K562 (cell line): ENCODE results near the gene ENDOD1. TPM values are rescaled to one million over a fixed set of nuclear protein-coding genes. Genes with fewer than 3 reads are reported as not detected.

ENCODE experiments used
- CCNT2 ChIP-seq: IDR thresholded peaks from 2 replicates; pipeline ENCODE4 v1.6.1; 2011; ENCODE audit warnings: borderline replicate concordance, low read depth, mild to moderate bottlenecking, moderate library complexity, mixed read lengths, low read length; ENCODE audit not compliant: insufficient read length; ENCODE audit errors: extremely low read depth
- CHCHD3 ChIP-seq: fragments of 250-450 bp; sonication (Bioruptor Pico); IDR thresholded peaks from 2 replicates; pipeline ENCODE4 v2.1.2; 2022; ENCODE audit warnings: mild to moderate bottlenecking
- ESRRB ChIP-seq: fragments of 250-450 bp; sonication (Bioruptor Pico); IDR thresholded peaks from 2 replicates; pipeline ENCODE4 v1.5.0; 2020; ENCODE audit warnings: mild to moderate bottlenecking, moderate library complexity, borderline replicate concordance
- HDAC6 ChIP-seq: IDR thresholded peaks from 2 replicates; pipeline ENCODE4 v1.6.1; 2012; ENCODE audit warnings: low read depth, mild to moderate bottlenecking, control low read depth, inconsistent platforms, low read length, moderate library complexity
- HEY1 ChIP-seq: fragments of 250-450 bp; sonication (Bioruptor Pico); IDR thresholded peaks from 2 replicates; pipeline ENCODE4 v1.5.0; 2020; ENCODE audit warnings: mild to moderate bottlenecking, moderate library complexity, borderline replicate concordance
- MBD2 ChIP-seq: sonication (generic); IDR thresholded peaks from 2 replicates; pipeline ENCODE4 v1.6.1; 2016; ENCODE audit warnings: low read depth, borderline replicate concordance
- MYC ChIP-seq, 2 experiments: fragments of 250-450 bp in 1 of 2; sonication (Bioruptor Pico) in 1 of 2; IDR thresholded peaks; 2 replicates each; pipeline versions ENCODE4 v1.5.1 to v1.6.1; 2012 to 2021; ENCODE audit warnings: low read depth in 2 of 2, borderline replicate concordance in 1 of 2, improper control_type of control experiment in 1 of 2, low read length in 1 of 2, mild to moderate bottlenecking in 1 of 2, moderate library complexity in 1 of 2
- NCOA2 ChIP-seq, 2 experiments: fragments of 450-650 bp; IDR thresholded peaks; 2 replicates each; pipeline ENCODE4 v1.6.1; 2018; ENCODE audit warnings: mild to moderate bottlenecking in 2 of 2, moderate library complexity in 1 of 2; ENCODE audit not compliant: partially characterized antibody in 2 of 2
- SIN3A ChIP-seq, 2 experiments: fragments of 150-350 bp in 1 of 2; IDR thresholded peaks; 2 replicates each; pipeline ENCODE4 v1.6.1; 2011 to 2016; ENCODE audit warnings: borderline replicate concordance in 2 of 2, low read depth in 2 of 2, low read length in 2 of 2, mild to moderate bottlenecking in 2 of 2, moderate library complexity in 2 of 2; ENCODE audit not compliant: control insufficient read depth in 1 of 2
- SMAD4 ChIP-seq: fragments of 250-450 bp; sonication (Bioruptor Pico); conservative IDR thresholded peaks from 2 replicates; pipeline ENCODE4 v1.8.0; 2021; ENCODE audit warnings: inconsistent platforms, mild to moderate bottlenecking, moderate library complexity
- SP1 ChIP-seq: sonication (generic); formaldehyde crosslinking; IDR thresholded peaks from 2 replicates; pipeline ENCODE4 v1.8.1; 2022; ENCODE audit warnings: mild to moderate bottlenecking, missing genetic modification reagents
- TOE1 ChIP-seq, 2 experiments: fragments of 450-650 bp in 1 of 2; sonication (generic) in 1 of 2; formaldehyde crosslinking in 1 of 2; IDR thresholded peaks; 2 replicates each; pipeline versions ENCODE4 v1.7.1 to v1.8.0; 2016 to 2022; ENCODE audit warnings: borderline replicate concordance in 2 of 2, mild to moderate bottlenecking in 2 of 2, antibody characterized with exemption in 1 of 2, inconsistent platforms in 1 of 2, low read depth in 1 of 2, missing genetic modification reagents in 1 of 2, moderate library complexity in 1 of 2
- ZKSCAN3 ChIP-seq: fragments of 250-450 bp; sonication (Bioruptor Pico); IDR thresholded peaks from 2 replicates; pipeline ENCODE4 v1.4.0; 2020
- ZNF695 ChIP-seq: fragments of 450-650 bp; formaldehyde crosslinking; IDR thresholded peaks from 2 replicates; pipeline ENCODE4 v1.4.0; 2020; ENCODE audit warnings: mild to moderate bottlenecking, moderate library complexity
- polyA plus RNA-seq, 8 experiments: library from polyadenylated mRNA; depleted of rRNA in 4 of 8; stranded (reverse) in 5 of 8; unstranded in 3 of 8; fragments of >200 nt; fragmentation: Nextera tagmentation in 2 of 8; fragmentation: Illumina TruSeq in 1 of 8; extraction: Ambion mirVana in 2 of 8; extraction: Trizol in 1 of 8; gene quantifications; 2 replicates each; pipeline versions ENCODE4 v1.2.1 to v1.2.3, GENCODE V29; 2011 to 2014; ENCODE audit warnings: inconsistent platforms in 1 of 8, missing spikeins in 1 of 8
- total RNA-seq, 7 experiments: library from RNA; depleted of rRNA in 6 of 7; stranded (reverse); fragments of >200 nt in 6 of 7; fragmentation: Illumina TruSeq in 2 of 7; extraction: Trizol in 2 of 7; gene quantifications; 2 replicates each; pipeline versions ENCODE4 v1.2.1 to v1.2.3, GENCODE V29; 2011 to 2021; ENCODE audit warnings: low replicate concordance in 1 of 7
- TF ChIP-seq, protein P1 (sequence below), 3 experiments: IDR thresholded peaks in 2 of 3; conservative IDR thresholded peaks in 1 of 3; 2 replicates each; pipeline ENCODE4 v1.5.1; 2011 to 2012; ENCODE audit warnings: low read length in 3 of 3, mild to moderate bottlenecking in 3 of 3, control low read depth in 2 of 3, improper control_type of control experiment in 1 of 3, inconsistent platforms in 1 of 3, low read depth in 1 of 3, mixed read lengths in 1 of 3, moderate library complexity in 1 of 3; ENCODE audit not compliant: insufficient read depth in 2 of 3
- TF ChIP-seq, protein P2 (sequence below): fragments of 250-450 bp; sonication (Bioruptor Pico); IDR thresholded peaks from 2 replicates; pipeline ENCODE4 v1.4.0; 2020; ENCODE audit warnings: mild to moderate bottlenecking
- TF ChIP-seq, protein P3 (sequence below), 2 experiments: fragments of 150-350 bp in 1 of 2; IDR thresholded peaks; 2 replicates each; pipeline ENCODE4 v1.6.1; 2012 to 2016; ENCODE audit warnings: low read depth in 2 of 2, low read length in 2 of 2, mild to moderate bottlenecking in 1 of 2, moderate library complexity in 1 of 2

ENDOD1 gene
- total and polyA plus RNA-seq, 9 of the 15 experiments (the other 6 are each of a cell fraction or from before 2014, with no cell fraction given), result 4.2 to 11.8 (median 9.3) TPM

DNA sequence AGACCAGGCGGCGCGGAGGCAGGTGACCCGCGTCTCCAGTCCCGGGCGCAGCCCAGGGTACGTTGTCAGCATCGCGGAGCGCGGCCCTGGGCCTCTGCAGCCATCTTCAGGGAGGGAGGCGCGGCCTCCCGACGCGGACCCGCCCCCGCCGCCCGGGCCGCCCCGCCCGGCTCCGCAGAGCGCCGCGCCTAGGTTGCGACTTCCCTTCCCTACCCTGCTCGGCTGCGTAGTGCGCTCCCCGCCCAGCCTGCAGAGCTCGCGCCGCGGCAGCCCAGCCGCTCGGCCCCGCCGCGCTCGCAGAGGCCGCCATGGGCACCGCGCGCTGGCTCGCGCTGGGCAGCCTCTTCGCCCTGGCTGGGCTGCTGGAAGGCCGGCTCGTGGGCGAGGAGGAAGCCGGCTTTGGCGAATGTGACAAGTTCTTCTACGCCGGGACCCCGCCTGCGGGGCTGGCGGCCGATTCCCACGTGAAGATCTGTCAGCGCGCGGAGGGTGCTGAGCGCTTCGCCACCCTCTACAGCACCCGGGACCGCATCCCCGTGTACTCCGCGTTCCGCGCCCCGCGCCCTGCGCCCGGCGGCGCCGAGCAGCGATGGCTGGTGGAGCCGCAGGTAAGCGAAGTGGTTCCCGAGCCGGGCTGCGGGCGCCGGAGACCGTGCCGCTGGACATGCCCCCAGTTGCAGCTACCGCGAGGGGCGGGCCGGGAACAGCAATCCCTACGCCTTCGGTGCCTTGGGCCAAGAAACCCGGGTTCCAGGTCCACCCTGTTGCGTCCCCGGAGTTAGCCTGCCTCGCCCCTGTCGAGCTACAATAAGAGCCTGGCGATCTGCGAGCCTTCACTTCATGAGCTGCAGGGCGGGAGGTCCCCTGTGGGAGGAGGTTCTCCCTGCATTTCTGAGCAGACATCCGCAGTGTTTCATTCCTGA lies at the start of gene ENDOD1 (continued):
- TF ChIP-seq CCNT2, result peak; percentile 79
- TF ChIP-seq CHCHD3 (CRISPR knock-in tag), result no peak
- TF ChIP-seq ZNF695 (CRISPR knock-in tag), result peak; percentile 13; the same call in 1 of the 2 replicates
- TF ChIP-seq ZKSCAN3, result no peak
- no peak for TF ChIP-seq HEY1 (CRISPR knock-in tag)
- TF ChIP-seq, protein P1, sequence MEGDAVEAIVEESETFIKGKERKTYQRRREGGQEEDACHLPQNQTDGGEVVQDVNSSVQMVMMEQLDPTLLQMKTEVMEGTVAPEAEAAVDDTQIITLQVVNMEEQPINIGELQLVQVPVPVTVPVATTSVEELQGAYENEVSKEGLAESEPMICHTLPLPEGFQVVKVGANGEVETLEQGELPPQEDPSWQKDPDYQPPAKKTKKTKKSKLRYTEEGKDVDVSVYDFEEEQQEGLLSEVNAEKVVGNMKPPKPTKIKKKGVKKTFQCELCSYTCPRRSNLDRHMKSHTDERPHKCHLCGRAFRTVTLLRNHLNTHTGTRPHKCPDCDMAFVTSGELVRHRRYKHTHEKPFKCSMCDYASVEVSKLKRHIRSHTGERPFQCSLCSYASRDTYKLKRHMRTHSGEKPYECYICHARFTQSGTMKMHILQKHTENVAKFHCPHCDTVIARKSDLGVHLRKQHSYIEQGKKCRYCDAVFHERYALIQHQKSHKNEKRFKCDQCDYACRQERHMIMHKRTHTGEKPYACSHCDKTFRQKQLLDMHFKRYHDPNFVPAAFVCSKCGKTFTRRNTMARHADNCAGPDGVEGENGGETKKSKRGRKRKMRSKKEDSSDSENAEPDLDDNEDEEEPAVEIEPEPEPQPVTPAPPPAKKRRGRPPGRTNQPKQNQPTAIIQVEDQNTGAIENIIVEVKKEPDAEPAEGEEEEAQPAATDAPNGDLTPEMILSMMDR (IDR thresholded peaks at IDR 0.05 in 2 of 3, conservative IDR thresholded peaks at IDR 0.05 in 1 of 3; ENCODE audit: insufficient read depth in 2 of 3, low read depth in 1 of 3, low read length in 3 of 3), result peak in 2 of 3 experiments; percentile 20 to 28; a peak in 1 of 6 replicates
- TF ChIP-seq MBD2, result peak; percentile 36; the same call in 1 of the 2 replicates
- TF ChIP-seq HDAC6, result no peak
- no peak for TF ChIP-seq ESRRB (CRISPR knock-in tag)
- peak; percentile 18 to 38; a peak in 1 of 4 replicates for TF ChIP-seq SIN3A (IDR thresholded peaks at IDR 0.05; ENCODE audit: borderline replicate concordance in 2 of 2, control insufficient read depth in 1 of 2, low read depth in 2 of 2, low read length in 2 of 2)
- TF ChIP-seq NCOA2 (IDR thresholded peaks at IDR 0.05; ENCODE audit: partially characterized antibody in 2 of 2), result no peak
- TF ChIP-seq MYC (IDR thresholded peaks at IDR 0.05; ENCODE audit: low read depth, low read length), result peak; percentile 43; the same call in 1 of the 2 replicates
- no peak; the same call in 1 of the 2 replicates for TF ChIP-seq MYC (CRISPR knock-in tag; IDR thresholded peaks at IDR 0.05; ENCODE audit: borderline replicate concordance, low read depth)
- TF ChIP-seq, protein P2, sequence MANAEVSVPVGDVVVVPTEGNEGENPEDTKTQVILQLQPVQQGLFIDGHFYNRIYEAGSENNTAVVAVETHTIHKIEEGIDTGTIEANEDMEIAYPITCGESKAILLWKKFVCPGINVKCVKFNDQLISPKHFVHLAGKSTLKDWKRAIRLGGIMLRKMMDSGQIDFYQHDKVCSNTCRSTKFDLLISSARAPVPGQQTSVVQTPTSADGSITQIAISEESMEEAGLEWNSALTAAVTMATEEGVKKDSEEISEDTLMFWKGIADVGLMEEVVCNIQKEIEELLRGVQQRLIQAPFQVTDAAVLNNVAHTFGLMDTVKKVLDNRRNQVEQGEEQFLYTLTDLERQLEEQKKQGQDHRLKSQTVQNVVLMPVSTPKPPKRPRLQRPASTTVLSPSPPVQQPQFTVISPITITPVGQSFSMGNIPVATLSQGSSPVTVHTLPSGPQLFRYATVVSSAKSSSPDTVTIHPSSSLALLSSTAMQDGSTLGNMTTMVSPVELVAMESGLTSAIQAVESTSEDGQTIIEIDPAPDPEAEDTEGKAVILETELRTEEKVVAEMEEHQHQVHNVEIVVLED (CRISPR knock-in tag), result peak; percentile 70
- TF ChIP-seq TOE1 (IDR thresholded peaks at IDR 0.05; ENCODE audit: borderline replicate concordance), result no peak
- TF ChIP-seq TOE1 (CRISPR knock-in tag; IDR thresholded peaks at IDR 0.05; ENCODE audit: borderline replicate concordance, low read depth), result no peak
- peak; percentile 72 for TF ChIP-seq SMAD4 (CRISPR knock-in tag)
- TF ChIP-seq, protein P3, sequence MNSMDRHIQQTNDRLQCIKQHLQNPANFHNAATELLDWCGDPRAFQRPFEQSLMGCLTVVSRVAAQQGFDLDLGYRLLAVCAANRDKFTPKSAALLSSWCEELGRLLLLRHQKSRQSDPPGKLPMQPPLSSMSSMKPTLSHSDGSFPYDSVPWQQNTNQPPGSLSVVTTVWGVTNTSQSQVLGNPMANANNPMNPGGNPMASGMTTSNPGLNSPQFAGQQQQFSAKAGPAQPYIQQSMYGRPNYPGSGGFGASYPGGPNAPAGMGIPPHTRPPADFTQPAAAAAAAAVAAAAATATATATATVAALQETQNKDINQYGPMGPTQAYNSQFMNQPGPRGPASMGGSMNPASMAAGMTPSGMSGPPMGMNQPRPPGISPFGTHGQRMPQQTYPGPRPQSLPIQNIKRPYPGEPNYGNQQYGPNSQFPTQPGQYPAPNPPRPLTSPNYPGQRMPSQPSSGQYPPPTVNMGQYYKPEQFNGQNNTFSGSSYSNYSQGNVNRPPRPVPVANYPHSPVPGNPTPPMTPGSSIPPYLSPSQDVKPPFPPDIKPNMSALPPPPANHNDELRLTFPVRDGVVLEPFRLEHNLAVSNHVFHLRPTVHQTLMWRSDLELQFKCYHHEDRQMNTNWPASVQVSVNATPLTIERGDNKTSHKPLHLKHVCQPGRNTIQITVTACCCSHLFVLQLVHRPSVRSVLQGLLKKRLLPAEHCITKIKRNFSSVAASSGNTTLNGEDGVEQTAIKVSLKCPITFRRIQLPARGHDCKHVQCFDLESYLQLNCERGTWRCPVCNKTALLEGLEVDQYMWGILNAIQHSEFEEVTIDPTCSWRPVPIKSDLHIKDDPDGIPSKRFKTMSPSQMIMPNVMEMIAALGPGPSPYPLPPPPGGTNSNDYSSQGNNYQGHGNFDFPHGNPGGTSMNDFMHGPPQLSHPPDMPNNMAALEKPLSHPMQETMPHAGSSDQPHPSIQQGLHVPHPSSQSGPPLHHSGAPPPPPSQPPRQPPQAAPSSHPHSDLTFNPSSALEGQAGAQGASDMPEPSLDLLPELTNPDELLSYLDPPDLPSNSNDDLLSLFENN (IDR thresholded peaks at IDR 0.05; ENCODE audit: low read depth in 2 of 2, low read length in 2 of 2), result no peak
- TF ChIP-seq SP1, result no peak; the same call in 1 of the 2 replicates
